ENCODE data around the gene AHNAK. TPM values are rescaled to one million over a fixed set of nuclear protein-coding genes. Genes with fewer than 3 reads are reported as not detected.
A peak's percentile ranks its signal among the peaks of the same experiment; 100 is the strongest.

Gene AHNAK
- total and polyA plus RNA-seq, 8 donors = 176 to 636 (median 219) TPM

DNA sequence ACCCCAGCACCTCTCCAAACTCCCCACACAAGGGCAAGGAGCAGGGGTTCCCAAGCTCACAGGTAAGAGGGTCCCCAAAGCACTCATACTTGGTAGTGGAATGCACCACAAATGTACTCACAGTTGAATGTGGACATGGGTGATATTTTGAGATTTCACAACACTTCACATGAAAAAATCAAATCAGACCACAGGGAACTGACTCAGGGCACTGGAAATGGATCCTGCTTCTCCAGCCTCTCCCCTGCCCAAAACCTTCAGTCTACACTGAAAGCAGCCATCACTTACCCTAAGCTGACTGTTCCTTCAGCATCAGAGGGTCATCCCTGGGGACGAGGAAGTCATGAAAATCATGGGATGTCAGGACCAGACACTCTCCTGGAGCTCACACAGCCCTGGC lies 87.5 kb downstream of the AHNAK start:
- ATAC-seq = no peak
- intact Hi-C loops (cut with DNase I) = no loop called here
- Histone ChIP-seq H3K27me3 (no peaks in the 10 kb centered on the region), H3K4me1 (peaks cover 0 to 13% of the 10 kb centered on the region in 2 donors), H3K36me3 (no peaks in the 10 kb centered on the region), H3K4me3 (no peak overlapping the region), H3K27ac (no peak overlapping the region), H3K9me3 (no peaks in the 10 kb centered on the region)
- DNase-seq = no peak
- TF ChIP-seq, protein P1, sequence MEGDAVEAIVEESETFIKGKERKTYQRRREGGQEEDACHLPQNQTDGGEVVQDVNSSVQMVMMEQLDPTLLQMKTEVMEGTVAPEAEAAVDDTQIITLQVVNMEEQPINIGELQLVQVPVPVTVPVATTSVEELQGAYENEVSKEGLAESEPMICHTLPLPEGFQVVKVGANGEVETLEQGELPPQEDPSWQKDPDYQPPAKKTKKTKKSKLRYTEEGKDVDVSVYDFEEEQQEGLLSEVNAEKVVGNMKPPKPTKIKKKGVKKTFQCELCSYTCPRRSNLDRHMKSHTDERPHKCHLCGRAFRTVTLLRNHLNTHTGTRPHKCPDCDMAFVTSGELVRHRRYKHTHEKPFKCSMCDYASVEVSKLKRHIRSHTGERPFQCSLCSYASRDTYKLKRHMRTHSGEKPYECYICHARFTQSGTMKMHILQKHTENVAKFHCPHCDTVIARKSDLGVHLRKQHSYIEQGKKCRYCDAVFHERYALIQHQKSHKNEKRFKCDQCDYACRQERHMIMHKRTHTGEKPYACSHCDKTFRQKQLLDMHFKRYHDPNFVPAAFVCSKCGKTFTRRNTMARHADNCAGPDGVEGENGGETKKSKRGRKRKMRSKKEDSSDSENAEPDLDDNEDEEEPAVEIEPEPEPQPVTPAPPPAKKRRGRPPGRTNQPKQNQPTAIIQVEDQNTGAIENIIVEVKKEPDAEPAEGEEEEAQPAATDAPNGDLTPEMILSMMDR (IDR thresholded peaks at IDR 0.05) = no peak

DNA sequence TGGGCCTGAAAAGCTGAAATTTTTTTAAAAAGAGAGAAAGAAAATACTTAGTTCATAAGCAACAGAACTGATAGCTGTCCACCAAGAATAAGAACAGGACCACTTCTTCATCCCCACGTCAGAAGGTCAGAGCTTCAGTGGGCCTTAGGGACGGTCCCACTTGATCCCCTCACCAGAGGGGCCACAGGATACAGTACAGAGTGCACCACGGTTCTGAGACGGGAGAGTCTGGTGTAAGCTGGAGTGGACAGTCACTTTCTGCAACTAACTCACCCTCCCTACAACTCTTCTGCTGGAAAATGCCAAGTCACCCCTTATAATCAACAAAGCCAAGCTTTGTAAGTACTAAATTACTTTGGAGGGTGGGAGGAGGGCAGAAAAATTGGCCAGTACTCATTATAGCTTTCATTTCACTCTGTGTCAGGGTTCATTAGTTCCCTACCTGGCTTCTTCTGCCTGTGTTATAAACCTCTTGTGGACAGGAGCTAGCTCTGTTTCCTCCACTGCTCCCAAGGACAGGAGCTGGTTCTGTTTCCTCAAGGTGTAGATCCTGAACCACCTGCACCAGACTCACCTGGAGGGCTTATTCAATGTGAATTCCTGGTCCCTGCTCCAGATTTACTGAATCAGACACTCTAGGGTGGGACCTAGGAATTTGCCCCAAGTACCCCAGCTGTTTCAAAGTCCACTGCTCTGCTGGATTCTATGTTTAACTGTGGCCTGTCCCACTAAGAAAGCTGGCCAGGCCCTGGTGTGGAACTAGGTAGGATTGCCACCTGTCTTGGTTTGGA lies 88.2 kb downstream of the AHNAK start:
- Histone ChIP-seq H3K27ac (no peak overlapping the region), H3K36me3 (no peaks in the 10 kb centered on the region), H3K4me1 (peaks cover 0 to 13% of the 10 kb centered on the region in 2 donors), H3K27me3 (no peaks in the 10 kb centered on the region), H3K9me3 (no peaks in the 10 kb centered on the region), H3K4me3 (no peak overlapping the region)
- TF ChIP-seq, protein P1 (IDR thresholded peaks at IDR 0.05) = no peak
- DNase-seq = no peak
- intact Hi-C loops (cut with DNase I) = no loop called here
- ATAC-seq = no peak

DNA sequence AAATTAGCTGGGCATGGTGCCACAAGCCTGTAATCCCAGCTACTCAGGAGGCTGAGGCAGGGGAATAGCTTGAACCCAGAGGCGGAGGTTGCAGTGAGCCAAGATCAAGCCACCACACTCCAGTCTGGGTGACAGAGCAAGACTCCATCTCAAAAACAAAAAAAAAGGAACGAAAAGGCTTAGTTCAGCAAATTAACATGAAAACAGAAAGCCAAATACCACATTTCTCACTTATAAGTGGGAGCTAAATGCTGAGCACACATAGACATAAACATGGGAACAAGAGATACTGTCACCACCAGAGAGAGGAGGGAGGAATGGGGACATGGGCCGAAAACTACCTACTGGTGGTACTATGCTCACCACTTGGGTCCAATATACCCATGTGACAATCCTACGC lies 89.1 kb downstream of the AHNAK start:
- no peaks in the 10 kb centered on the region for H3K27me3 ChIP-seq
- TF ChIP-seq, protein P1 (IDR thresholded peaks at IDR 0.05) = no peak
- H3K27ac ChIP-seq = no peak overlapping the region
- intact Hi-C loops (cut with DNase I) = no loop called here
- no peaks in the 10 kb centered on the region for H3K9me3 ChIP-seq
- H3K36me3 ChIP-seq = no peaks in the 10 kb centered on the region
- no peak for DNase-seq
- ATAC-seq = peak; percentile 30
- H3K4me3 ChIP-seq = no peak overlapping the region
- H3K4me1 ChIP-seq = peaks cover 0 to 13% of the 10 kb centered on the region in 2 donors

DNA sequence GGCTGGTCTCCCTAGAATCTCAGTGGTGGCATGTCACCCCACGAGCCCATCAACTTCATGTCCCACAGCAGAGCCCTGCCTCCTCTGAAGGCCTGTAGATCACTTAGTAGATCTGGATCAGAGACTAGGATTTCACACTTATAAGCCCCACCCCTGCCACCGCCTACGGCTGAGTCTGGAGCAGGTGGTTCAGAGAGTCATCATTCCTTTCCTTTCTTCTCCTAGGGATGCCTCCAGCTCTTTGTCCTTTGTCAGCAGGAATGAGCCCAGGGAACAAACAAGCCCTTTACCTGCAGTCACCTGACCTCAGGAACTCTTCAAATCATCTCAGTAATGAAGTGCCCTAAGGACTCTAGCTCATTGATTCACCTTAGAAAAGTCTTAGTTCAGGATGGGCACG lies 90.0 kb downstream of the AHNAK start:
- intact Hi-C loops (cut with DNase I) = no loop called here
- no peaks in the 10 kb centered on the region for H3K27me3 ChIP-seq
- no peak overlapping the region for H3K4me3 ChIP-seq
- DNase-seq (no peak), ATAC-seq (no peak)
- H3K27ac ChIP-seq = no peak overlapping the region
- no peaks in the 10 kb centered on the region for H3K36me3 ChIP-seq
- TF ChIP-seq, protein P1 (IDR thresholded peaks at IDR 0.05) = no peak
- no peaks in the 10 kb centered on the region for H3K9me3 ChIP-seq
- H3K4me1 ChIP-seq = peaks cover 0 to 9% of the 10 kb centered on the region in 2 donors

DNA sequence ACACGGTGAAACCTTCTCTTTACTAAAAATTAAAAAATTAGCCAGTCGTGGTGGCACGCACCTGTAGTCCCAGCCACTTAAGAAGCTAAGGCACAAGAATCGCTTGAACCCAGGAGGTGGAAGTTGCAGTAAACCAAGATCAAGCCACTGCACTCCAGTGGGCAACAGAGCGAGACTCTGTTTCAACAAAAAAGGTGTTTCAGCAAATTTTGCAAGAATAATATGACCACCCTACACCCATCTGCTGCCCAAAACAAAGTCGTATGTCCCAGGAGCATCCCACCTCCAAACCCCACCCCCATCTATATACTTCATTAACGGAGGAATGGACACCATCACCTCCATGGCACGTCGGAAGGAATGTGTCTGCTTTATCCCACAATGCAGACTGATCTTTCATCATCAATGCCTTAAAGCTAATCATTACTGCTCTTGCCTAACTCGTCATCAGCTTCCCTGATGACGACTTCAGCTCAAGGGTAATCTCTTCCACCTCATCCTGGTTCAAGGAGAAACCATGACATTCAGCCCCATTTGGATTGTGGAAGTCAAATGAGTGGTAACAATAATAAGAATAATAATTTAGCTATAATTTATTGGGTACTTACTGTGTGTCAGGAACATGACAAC lies 93.7 kb downstream of the AHNAK start:
- no peak overlapping the region for H3K27ac ChIP-seq
- ATAC-seq = no peak
- no peak for DNase-seq
- TF ChIP-seq, protein P1 (IDR thresholded peaks at IDR 0.05) = no peak
- no peaks in the 10 kb centered on the region for H3K9me3 ChIP-seq
- no peak overlapping the region for H3K4me3 ChIP-seq
- H3K36me3 ChIP-seq = no peaks in the 10 kb centered on the region
- H3K4me1 ChIP-seq = no peaks in the 10 kb centered on the region
- H3K27me3 ChIP-seq = no peaks in the 10 kb centered on the region
- intact Hi-C loops (cut with DNase I) = no loop called here

All from left lung (tissue), 10 donors.